Left lung (tissue), 10 donors: ENCODE measurements around the gene PTPRR. TPM values are rescaled to one million over a fixed set of nuclear protein-coding genes. Genes with fewer than 3 reads are reported as not detected.
A peak's percentile ranks its signal among the peaks of the same experiment; 100 is the strongest.

Experiments
- ATAC-seq: fragments of 200-7000 bp; cut with Tn5 transposase; one replicate; pipeline ENCODE4 v1.9.1; 2020; ENCODE audit warnings: moderate library complexity
- DNase-seq, 4 donors: peaks; one replicate each; pipeline ENCODE4 v3.0.0-alpha.2; 2013 to 2020
- H3K27ac ChIP-seq, 2 donors: fragments of 200-600 bp; sonication (generic) in 1 of 2; one replicate each; pipeline versions ENCODE4 v1.5.0 to v1.8.0; 2020 to 2021
- H3K27me3 ChIP-seq, 2 donors: fragments of 200-600 bp; sonication (generic) in 1 of 2; one replicate each; pipeline versions ENCODE4 v1.5.0 to v1.8.0; 2020 to 2021
- H3K36me3 ChIP-seq, 2 donors: fragments of 200-600 bp; sonication (generic) in 1 of 2; one replicate each; pipeline versions ENCODE4 v1.5.0 to v1.8.0; 2020 to 2021
- H3K4me1 ChIP-seq, 2 donors: fragments of 200-600 bp; one replicate each; pipeline ENCODE4 v1.8.0; 2021
- H3K4me3 ChIP-seq, 2 donors: fragments of 200-600 bp; sonication (generic) in 1 of 2; one replicate each; pipeline versions ENCODE4 v1.5.0 to v1.8.0; 2020 to 2021; ENCODE audit warnings: mild to moderate bottlenecking in 1 of 2
- H3K9me3 ChIP-seq, 2 donors: fragments of 200-600 bp; sonication (generic) in 1 of 2; one replicate each; pipeline versions ENCODE4 v1.5.0 to v1.8.0; 2020 to 2021
- intact Hi-C, 2 donors: fragments of 100-400 bp; cut with DNase I; formaldehyde crosslinking; loops; one replicate each; pipeline versions ENCODE4 v1.11.2 to v1.14.2; 2022
- polyA plus RNA-seq, 6 donors: library from polyadenylated mRNA; unstranded; fragments of 120-200 nt; gene quantifications; one replicate each; pipeline ENCODE4 v1.2.1, GENCODE V29; 2013; ENCODE audit not compliant: insufficient read length in 6 of 6
- total RNA-seq, 2 donors: library from RNA; stranded (reverse); fragmentation: NEBNext Ultra II Directional; extraction: Animal tissue kit (Norgen Biotek cat#: 25700); gene quantifications; one replicate each; pipeline ENCODE4 v1.2.1, GENCODE V29; 2021
- TF ChIP-seq, protein P1 (sequence below), 2 donors: fragments of 200-600 bp; sonication (generic) in 1 of 2; IDR thresholded peaks; one replicate each; pipeline versions ENCODE4 v1.5.0 to v1.8.0; 2021; ENCODE audit warnings: antibody characterized with exemption in 2 of 2
- donor health status: DM: no; HTN: yes; CAD: no.
- donor health status: DM: no; HTN: no; CAD: no.

Gene PTPRR
- total and polyA plus RNA-seq, 8 donors, result 0.10 to 1.4 (median 0.20) TPM

DNA sequence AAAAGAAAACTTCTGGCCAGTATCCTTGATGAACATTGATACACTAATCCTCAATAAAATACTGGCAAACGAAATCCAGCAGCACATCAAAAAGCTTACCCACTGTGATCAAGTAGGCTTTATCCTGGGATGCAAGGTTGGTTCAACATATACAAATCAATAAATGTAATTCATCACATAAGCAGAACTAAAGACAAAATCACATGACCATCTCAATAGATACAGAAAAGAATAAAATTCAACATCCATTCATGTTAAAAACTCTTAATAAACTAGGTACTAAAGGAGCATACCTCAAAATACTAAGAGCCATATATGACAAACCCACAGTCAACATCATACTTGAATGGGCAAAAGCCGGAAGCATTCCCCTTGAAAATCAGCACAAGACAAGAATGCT is 211.5 kb downstream of the PTPRR start:
- Histone ChIP-seq H3K4me1 (no peaks in the 10 kb centered on the region), H3K9me3 (no peaks in the 10 kb centered on the region), H3K36me3 (no peaks in the 10 kb centered on the region), H3K27ac (no peak overlapping the region), H3K4me3 (no peak overlapping the region), H3K27me3 (peaks cover 0 to 2% of the 10 kb centered on the region in 2 donors)
- DNase-seq (no peak), ATAC-seq (no peak)
- intact Hi-C loops, result no loop called here
- TF ChIP-seq, protein P1, sequence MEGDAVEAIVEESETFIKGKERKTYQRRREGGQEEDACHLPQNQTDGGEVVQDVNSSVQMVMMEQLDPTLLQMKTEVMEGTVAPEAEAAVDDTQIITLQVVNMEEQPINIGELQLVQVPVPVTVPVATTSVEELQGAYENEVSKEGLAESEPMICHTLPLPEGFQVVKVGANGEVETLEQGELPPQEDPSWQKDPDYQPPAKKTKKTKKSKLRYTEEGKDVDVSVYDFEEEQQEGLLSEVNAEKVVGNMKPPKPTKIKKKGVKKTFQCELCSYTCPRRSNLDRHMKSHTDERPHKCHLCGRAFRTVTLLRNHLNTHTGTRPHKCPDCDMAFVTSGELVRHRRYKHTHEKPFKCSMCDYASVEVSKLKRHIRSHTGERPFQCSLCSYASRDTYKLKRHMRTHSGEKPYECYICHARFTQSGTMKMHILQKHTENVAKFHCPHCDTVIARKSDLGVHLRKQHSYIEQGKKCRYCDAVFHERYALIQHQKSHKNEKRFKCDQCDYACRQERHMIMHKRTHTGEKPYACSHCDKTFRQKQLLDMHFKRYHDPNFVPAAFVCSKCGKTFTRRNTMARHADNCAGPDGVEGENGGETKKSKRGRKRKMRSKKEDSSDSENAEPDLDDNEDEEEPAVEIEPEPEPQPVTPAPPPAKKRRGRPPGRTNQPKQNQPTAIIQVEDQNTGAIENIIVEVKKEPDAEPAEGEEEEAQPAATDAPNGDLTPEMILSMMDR (IDR thresholded peaks at IDR 0.05), result no peak

DNA sequence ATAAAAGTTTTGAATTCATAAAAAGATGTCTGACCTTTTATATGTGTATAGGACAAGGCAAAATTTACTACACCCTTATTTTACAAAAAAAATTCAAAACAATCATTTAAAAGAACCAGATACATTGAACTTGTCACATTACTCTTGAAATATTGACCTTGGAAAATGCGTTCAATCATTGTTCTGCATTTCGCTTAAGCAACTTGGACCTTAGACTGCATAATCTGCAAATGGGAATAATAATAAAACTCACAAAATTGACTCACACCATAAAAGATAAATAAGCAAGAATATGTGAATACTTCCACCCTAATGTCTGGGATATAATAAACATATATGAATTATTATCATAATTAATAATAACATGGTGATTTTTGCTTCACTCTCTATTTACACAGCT is 213.9 kb downstream of the PTPRR start:
- Histone ChIP-seq H3K4me3 (no peak overlapping the region), H3K27me3 (peaks cover 0 to 2% of the 10 kb centered on the region in 2 donors), H3K4me1 (no peaks in the 10 kb centered on the region), H3K27ac (no peak overlapping the region), H3K9me3 (no peaks in the 10 kb centered on the region), H3K36me3 (no peaks in the 10 kb centered on the region)
- DNase-seq, result no peak
- ATAC-seq, result no peak
- TF ChIP-seq, protein P1 (IDR thresholded peaks at IDR 0.05), result no peak
- intact Hi-C loops, result no loop called here

DNA sequence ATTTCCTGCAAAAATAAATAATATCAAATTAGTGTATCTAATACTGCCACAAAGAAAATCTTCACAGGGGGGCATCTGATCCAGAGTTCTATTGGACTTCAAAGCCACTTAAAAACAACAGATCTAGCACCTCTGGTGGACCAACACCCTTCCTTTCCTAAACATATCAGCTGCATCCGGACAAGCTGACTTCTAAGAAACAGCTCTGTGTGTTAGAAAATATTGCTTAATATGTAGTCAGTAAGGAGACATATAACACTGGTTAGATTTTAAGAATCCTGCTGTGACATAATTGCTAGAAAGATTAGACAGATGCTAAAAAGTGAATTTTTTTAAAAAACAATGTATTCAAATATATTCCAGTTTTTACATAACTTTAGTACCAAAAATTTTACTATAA is 222.2 kb downstream of the PTPRR start:
- no peaks in the 10 kb centered on the region for H3K36me3 ChIP-seq
- ATAC-seq, result no peak
- intact Hi-C loops, result no loop called here
- no peak for DNase-seq
- H3K4me3 ChIP-seq, result no peak overlapping the region
- no peaks in the 10 kb centered on the region for H3K4me1 ChIP-seq
- H3K27ac ChIP-seq, result no peak overlapping the region
- no peaks in the 10 kb centered on the region for H3K9me3 ChIP-seq
- TF ChIP-seq, protein P1 (IDR thresholded peaks at IDR 0.05), result no peak
- no peaks in the 10 kb centered on the region for H3K27me3 ChIP-seq

DNA sequence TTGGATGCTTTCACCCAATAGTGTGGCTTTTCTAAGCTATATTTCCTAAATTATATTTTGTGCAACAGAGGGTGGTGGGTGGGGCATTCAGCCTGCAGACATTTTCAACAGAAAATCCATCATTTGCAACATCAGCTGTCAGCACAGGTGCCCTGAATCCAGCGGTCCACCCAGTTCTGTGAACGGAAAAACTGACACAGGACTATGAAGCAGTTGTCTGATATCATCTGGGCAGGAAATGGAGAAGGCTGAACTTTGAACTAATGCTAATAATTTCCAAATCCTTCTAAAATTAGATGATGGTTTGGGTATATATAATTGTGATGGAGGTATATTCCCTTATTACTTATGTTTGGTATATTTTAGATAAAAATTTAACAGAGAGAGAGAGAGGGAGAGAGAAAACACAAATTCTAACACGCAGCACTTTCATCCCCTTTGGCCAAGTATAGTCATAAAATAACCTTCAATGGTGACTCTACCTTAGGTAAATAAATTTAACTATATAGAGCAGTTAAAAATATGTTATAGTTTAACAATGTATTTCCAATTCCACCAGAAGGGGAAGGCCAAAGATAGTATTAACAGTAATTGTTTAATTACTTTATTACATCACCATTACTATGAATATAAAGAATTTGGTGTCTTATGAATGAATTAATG is 225.0 kb downstream of the PTPRR start:
- H3K4me3 ChIP-seq, result no peak overlapping the region
- intact Hi-C loops, result no loop called here
- H3K9me3 ChIP-seq, result no peaks in the 10 kb centered on the region
- H3K36me3 ChIP-seq, result no peaks in the 10 kb centered on the region
- TF ChIP-seq, protein P1 (IDR thresholded peaks at IDR 0.05), result no peak
- ATAC-seq (no peak), DNase-seq (no peak)
- H3K4me1 ChIP-seq, result peaks cover 0 to 5% of the 10 kb centered on the region in 2 donors
- H3K27me3 ChIP-seq, result no peaks in the 10 kb centered on the region
- H3K27ac ChIP-seq, result no peak overlapping the region

DNA sequence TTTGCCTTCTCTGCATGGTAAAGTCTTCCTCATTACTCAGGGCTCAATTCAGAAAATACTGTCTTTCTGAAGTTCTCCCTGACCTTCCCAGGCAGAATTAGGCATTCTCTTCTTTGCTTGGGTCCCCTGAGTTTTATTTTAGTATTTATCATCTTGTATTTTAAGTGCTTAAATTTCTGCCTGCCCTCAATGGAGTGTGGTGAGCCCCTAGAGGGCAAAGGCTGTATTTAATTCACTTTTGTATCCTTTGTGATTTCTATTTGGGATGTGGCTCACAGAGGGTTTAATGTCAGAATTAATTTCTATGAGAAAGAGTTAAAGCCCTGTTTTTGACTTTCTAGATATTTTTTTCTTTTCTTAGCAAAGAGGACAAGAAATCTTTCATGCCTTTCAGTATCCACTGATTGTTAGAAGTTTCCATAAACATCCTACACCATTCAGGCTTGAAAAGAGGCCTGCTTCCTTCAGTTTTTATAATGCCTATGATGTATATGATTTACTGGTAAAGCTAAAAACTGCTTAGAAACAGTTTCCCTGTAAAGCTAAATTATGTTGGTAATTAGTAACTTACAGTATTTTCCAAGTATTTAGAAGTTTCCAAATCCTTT is 227.8 kb downstream of the PTPRR start:
- no peak overlapping the region for H3K4me3 ChIP-seq
- peaks cover 0 to 5% of the 10 kb centered on the region in 2 donors for H3K4me1 ChIP-seq
- H3K27ac ChIP-seq, result no peak overlapping the region
- intact Hi-C loops, result no loop called here
- H3K27me3 ChIP-seq, result no peaks in the 10 kb centered on the region
- DNase-seq (no peak), ATAC-seq (peak; percentile 48)
- no peaks in the 10 kb centered on the region for H3K36me3 ChIP-seq
- H3K9me3 ChIP-seq, result no peaks in the 10 kb centered on the region
- TF ChIP-seq, protein P1 (IDR thresholded peaks at IDR 0.05), result peak in 1 of 2 donors; percentile 45
